8988T (cell line): ENCODE data around the gene C20orf144.

Experiments
- DNase-seq: peaks from one replicate; pipeline ENCODE4 v3.0.0; 2011

The C20orf144 gene

GRCh38 chr20:33650111-33650752 is 11.9 kb upstream of the C20orf144 start:
- DNase-seq: no peak

GRCh38 chr20:33650753-33651561 is 11.2 kb upstream of the C20orf144 start:
- peak; percentile 14 for DNase-seq

- DNase-seq: no peak
Observed at GRCh38 chr20:33651562-33652048, 10.5 kb upstream of the C20orf144 start.

- peak; percentile 84 for DNase-seq
Observed at GRCh38 chr20:33653218-33653899, 8.8 kb upstream of the C20orf144 start.

GRCh38 chr20:33653900-33654596 is 8.1 kb upstream of the C20orf144 start:
- DNase-seq: no peak

GRCh38 chr20:33654680-33655161 is 7.4 kb upstream of the C20orf144 start:
- DNase-seq: peak; percentile 11

- no peak for DNase-seq
Observed at GRCh38 chr20:33655164-33655563, 7.0 kb upstream of the C20orf144 start.

GRCh38 chr20:33656010-33656782 is 5.9 kb upstream of the C20orf144 start:
- peak; percentile 26 for DNase-seq

- peak; percentile 15 for DNase-seq
Observed at GRCh38 chr20:33656783-33657703, 5.1 kb upstream of the C20orf144 start.

GRCh38 chr20:33657704-33658095 is 4.4 kb upstream of the C20orf144 start:
- peak; percentile 11 for DNase-seq

GRCh38 chr20:33658510-33658909 is 3.6 kb upstream of the C20orf144 start:
- peak; percentile 17 for DNase-seq

- DNase-seq: no peak
Observed at GRCh38 chr20:33658929-33659328, 3.2 kb upstream of the C20orf144 start.

GRCh38 chr20:33659341-33660034 is 2.6 kb upstream of the C20orf144 start:
- peak; percentile 7 for DNase-seq

GRCh38 chr20:33660035-33660684 is 2.0 kb upstream of the C20orf144 start:
- DNase-seq: no peak

GRCh38 chr20:33660685-33661058 is 1.5 kb upstream of the C20orf144 start:
- no peak for DNase-seq

- DNase-seq: peak; percentile 94
Observed at GRCh38 chr20:33663161-33664084, 1.3 kb downstream of the C20orf144 start.

GRCh38 chr20:33664085-33664761 is 2.1 kb downstream of the C20orf144 start:
- DNase-seq: peak; percentile 52

- DNase-seq: no peak
Observed at GRCh38 chr20:33664762-33665144, 2.6 kb downstream of the C20orf144 start.
